ENCODE results near the gene CDK5. TPM values are rescaled to one million over a fixed set of nuclear protein-coding genes. Genes with fewer than 3 reads are reported as not detected.

CDK5 gene
- total and polyA plus RNA-seq, 2 of the 13 experiments (the other 11 are each of a cell fraction or from before 2014, with no cell fraction given): 16.4 to 21.3 TPM

DNA sequence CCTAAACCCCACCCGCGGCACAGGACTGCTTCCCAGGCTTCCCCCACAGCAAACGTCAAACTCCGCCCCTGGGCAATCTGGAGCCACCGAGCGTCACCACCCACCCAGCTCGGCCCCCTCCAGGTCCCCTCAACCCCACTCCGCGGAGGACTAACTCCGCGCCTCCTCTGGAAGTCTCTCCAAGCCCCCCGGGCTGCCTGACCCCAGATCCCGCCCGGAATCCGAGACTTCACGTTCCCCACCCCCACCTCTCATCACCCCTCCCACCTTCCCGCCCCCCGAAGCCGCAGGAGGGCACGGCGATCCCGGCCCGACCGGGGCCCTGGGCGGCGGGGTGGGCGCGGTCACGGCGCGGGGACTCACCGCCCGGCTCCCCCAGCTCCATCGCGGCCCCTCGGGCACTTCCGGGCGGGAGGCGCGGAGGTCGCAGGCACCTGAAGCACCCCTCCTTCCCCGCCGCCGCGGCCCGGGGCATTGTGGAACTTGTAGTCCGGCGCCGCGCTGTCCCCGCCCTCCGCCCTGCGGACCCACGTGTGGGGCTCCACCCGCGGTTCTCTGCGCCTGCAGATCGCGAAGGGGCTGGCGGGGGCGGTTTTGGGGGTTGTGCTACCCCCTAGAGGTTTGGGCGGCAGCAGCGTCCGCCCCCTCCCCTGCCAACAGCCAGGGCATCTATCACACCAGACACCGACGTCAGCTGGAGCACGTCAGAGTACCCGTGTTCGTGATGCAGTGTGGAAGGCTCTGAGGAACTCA lies 25.6 kb upstream of the CDK5 start, which contains the start of gene TMUB1:
Gene TMUB1, minus strand, starts transcription at position 423 of the 753 bp plus-strand sequence. CDS start 930 bp downstream, outside the sequence.
- H3K4me3 ChIP-seq (replicated peaks in 1 of 3; ENCODE audit: insufficient read depth in 1 of 3, low read depth in 2 of 3, low read length in 3 of 3): peak within 1 kb of the TSS; percentile 85 to 96 (median 88)
- no TSS peak for BruUV-seq (replicated peaks)
- no peaks in the 10 kb centered on the region for H3K36me3 ChIP-seq (replicated peaks in 1 of 2; ENCODE audit: control insufficient read depth in 1 of 2, insufficient read depth in 2 of 2, low read length in 2 of 2)
- ChIA-PET CTCF (ENCODE audit: low intra/inter-chr PET ratio, low total read pairs) (no interaction called here), POLR2A (interaction anchor here (0.9 to 3.8 kb wide), 3 partner anchors 21 to 55 kb away, joined by 3 to 144 read pairs (median 4); partner anchors contain the start of gene ABCB8)
- peaks cover 48% of the 10 kb centered on the region for H3K79me2 ChIP-seq (ENCODE audit: insufficient read depth, low read length)
- H3K27ac ChIP-seq (ENCODE audit: extremely low read length, insufficient read depth, low read length): peak within 1 kb of the TSS; percentile 85
- intact Hi-C loops (cut with micrococcal nuclease; ENCODE audit: unreplicated experiment): loop anchor here (10.0 kb wide), 1 partner anchor 162 kb away; the partner anchor contains the start of gene SMARCD3
- no peak within 1 kb of the TSS for H2AFZ ChIP-seq (ENCODE audit: low read length)
- H3K9me3 ChIP-seq (ENCODE audit: low read length): no peaks in the 10 kb centered on the region
- peak; percentile 50 for DNase-seq (ENCODE audit: low spot score)
- H3K9ac ChIP-seq (ENCODE audit: insufficient read depth, low read depth, low read length): peak within 1 kb of the TSS; percentile 100
- peaks cover 54% of the 10 kb centered on the region for H3K4me1 ChIP-seq (ENCODE audit: insufficient read depth, low read length)
- in situ Hi-C loops (cut with HindIII; ENCODE audit: extremely low pct_ligation_motif_present, low pct_unique_long_range_greater_than_20kb): no loop called here
- peak within 1 kb of the TSS; percentile 97 for H3K4me2 ChIP-seq (ENCODE audit: low read depth, low read length)
- under 1% methylated on average over 33 of the region's 69 CpGs for WGBS (ENCODE audit: low lambda C conversion rate)
- FAIRE-seq: no peak
- H4K20me1 ChIP-seq (ENCODE audit: insufficient read depth, low read length): peaks cover 5% of the 10 kb centered on the region; the same call in 1 of the 2 replicates
- peak; percentile 36 for ATAC-seq
- no peaks in the 10 kb centered on the region; a peak in 1 of 5 replicates for H3K27me3 ChIP-seq (ENCODE audit: control insufficient read depth in 1 of 2, insufficient read depth in 2 of 2, low read length in 2 of 2)
- peak; percentile 41 for TF ChIP-seq POLR2AphosphoS5 (IDR thresholded peaks at IDR 0.05; ENCODE audit: low read depth, low read length)
- 0 out of 2 replicates have a peak, but pooled peaks have one; percentile 55 for TF ChIP-seq FOXM1 (CRISPR knock-in tag; IDR thresholded peaks at IDR 0.05)
- TF ChIP-seq SIN3A (IDR thresholded peaks at IDR 0.05; ENCODE audit: borderline replicate concordance, low read depth, low read length): 0 out of 2 replicates have a peak, but pooled peaks have one; percentile 34
- peak; percentile 62; the same call in 1 of the 2 replicates for TF ChIP-seq ATF7-NPFF (CRISPR knock-in tag; IDR thresholded peaks at IDR 0.05; ENCODE audit: low read depth)
- no peak for TF ChIP-seq SIX1 (CRISPR knock-in tag; IDR thresholded peaks at IDR 0.05; ENCODE audit: borderline replicate concordance)
- peak; percentile 78 for TF ChIP-seq ZNF772 (CRISPR knock-in tag; IDR thresholded peaks at IDR 0.05)
- peak; percentile 64 for TF ChIP-seq GATAD1 (CRISPR knock-in tag; IDR thresholded peaks at IDR 0.05)
- TF ChIP-seq, protein P1, sequence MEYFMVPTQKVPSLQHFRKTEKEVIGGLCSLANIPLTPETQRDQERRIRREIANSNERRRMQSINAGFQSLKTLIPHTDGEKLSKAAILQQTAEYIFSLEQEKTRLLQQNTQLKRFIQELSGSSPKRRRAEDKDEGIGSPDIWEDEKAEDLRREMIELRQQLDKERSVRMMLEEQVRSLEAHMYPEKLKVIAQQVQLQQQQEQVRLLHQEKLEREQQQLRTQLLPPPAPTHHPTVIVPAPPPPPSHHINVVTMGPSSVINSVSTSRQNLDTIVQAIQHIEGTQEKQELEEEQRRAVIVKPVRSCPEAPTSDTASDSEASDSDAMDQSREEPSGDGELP (IDR thresholded peaks at IDR 0.05; ENCODE audit: borderline replicate concordance, low read depth): 0 out of 2 replicates have a peak, but pooled peaks have one; percentile 24
- TF ChIP-seq ZNF850 (CRISPR knock-in tag; conservative IDR thresholded peaks at IDR 0.05): no peak
- TF ChIP-seq, protein P2, sequence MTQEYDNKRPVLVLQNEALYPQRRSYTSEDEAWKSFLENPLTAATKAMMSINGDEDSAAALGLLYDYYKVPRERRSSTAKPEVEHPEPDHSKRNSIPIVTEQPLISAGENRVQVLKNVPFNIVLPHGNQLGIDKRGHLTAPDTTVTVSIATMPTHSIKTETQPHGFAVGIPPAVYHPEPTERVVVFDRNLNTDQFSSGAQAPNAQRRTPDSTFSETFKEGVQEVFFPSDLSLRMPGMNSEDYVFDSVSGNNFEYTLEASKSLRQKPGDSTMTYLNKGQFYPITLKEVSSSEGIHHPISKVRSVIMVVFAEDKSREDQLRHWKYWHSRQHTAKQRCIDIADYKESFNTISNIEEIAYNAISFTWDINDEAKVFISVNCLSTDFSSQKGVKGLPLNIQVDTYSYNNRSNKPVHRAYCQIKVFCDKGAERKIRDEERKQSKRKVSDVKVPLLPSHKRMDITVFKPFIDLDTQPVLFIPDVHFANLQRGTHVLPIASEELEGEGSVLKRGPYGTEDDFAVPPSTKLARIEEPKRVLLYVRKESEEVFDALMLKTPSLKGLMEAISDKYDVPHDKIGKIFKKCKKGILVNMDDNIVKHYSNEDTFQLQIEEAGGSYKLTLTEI (CRISPR knock-in tag; conservative IDR thresholded peaks at IDR 0.05): no peak
- TF ChIP-seq ZNF430 (CRISPR knock-in tag; IDR thresholded peaks at IDR 0.05): 0 out of 2 replicates have a peak, but pooled peaks have one; percentile 43
- TF ChIP-seq ETV5 (CRISPR knock-in tag; IDR thresholded peaks at IDR 0.05; ENCODE audit: borderline replicate concordance): peak; percentile 69
- TF ChIP-seq KDM5A (IDR thresholded peaks at IDR 0.05; ENCODE audit: borderline replicate concordance, low read length): peak; percentile 31; the same call in 1 of the 2 replicates
- no peak for TF ChIP-seq SRSF9 (IDR thresholded peaks at IDR 0.05; ENCODE audit: borderline replicate concordance, insufficient read depth, low read depth, low read length, poor library complexity, severe bottlenecking)
- no peak for TF ChIP-seq PITX1 (CRISPR knock-in tag; IDR thresholded peaks at IDR 0.05)
- TF ChIP-seq SSRP1 (CRISPR knock-in tag; IDR thresholded peaks at IDR 0.05): no peak
- TF ChIP-seq TBX3 (IDR thresholded peaks at IDR 0.05; ENCODE audit: borderline replicate concordance): no peak
- no peak for TF ChIP-seq NFYC (CRISPR knock-in tag; IDR thresholded peaks at IDR 0.05)
- TF ChIP-seq, protein P3, sequence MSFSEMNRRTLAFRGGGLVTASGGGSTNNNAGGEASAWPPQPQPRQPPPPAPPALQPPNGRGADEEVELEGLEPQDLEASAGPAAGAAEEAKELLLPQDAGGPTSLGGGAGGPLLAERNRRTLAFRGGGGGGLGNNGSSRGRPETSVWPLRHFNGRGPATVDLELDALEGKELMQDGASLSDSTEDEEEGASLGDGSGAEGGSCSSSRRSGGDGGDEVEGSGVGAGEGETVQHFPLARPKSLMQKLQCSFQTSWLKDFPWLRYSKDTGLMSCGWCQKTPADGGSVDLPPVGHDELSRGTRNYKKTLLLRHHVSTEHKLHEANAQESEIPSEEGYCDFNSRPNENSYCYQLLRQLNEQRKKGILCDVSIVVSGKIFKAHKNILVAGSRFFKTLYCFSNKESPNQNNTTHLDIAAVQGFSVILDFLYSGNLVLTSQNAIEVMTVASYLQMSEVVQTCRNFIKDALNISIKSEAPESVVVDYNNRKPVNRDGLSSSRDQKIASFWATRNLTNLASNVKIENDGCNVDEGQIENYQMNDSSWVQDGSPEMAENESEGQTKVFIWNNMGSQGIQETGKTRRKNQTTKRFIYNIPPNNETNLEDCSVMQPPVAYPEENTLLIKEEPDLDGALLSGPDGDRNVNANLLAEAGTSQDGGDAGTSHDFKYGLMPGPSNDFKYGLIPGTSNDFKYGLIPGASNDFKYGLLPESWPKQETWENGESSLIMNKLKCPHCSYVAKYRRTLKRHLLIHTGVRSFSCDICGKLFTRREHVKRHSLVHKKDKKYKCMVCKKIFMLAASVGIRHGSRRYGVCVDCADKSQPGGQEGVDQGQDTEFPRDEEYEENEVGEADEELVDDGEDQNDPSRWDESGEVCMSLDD (CRISPR knock-in tag; IDR thresholded peaks at IDR 0.05; ENCODE audit: borderline replicate concordance): no peak

All from HepG2 (cell line).